ENCODE data around the gene MS4A3.
A peak's percentile ranks its signal among the peaks of the same experiment; 100 is the strongest.
"Not testable (repeated sequence)": the region's sequence is repeated elsewhere in the genome, so short reads cannot be mapped to it uniquely, and the experiment has no call there.

MS4A3 gene

GRCh38 chr11:60050839-60051238 lies 5.6 kb upstream of the MS4A3 start:
- H3K4me1 ChIP-seq (ENCODE audit: control extremely low read depth in 1 of 4, control insufficient read depth in 4 of 4, insufficient read depth in 4 of 4, low read length in 3 of 4); CTCF ChIA-PET; H3K4me3 ChIP-seq (ENCODE audit: control insufficient read depth in 1 of 7, extremely low read depth in 1 of 7, insufficient read depth in 4 of 7, low read depth in 2 of 7, low read length in 6 of 7); POLR2A ChIA-PET; H3K27ac ChIP-seq (ENCODE audit: insufficient read depth in 1 of 2, low read depth in 1 of 2, low read length in 2 of 2, poor library complexity in 1 of 2, severe bottlenecking in 2 of 2); DNase-seq; H3K9me3 ChIP-seq (ENCODE audit: control extremely low read depth in 1 of 5, control insufficient read depth in 4 of 5, insufficient read depth in 2 of 5, low read depth in 1 of 5, low read length in 4 of 5); H3K27me3 ChIP-seq (replicated peaks in 2 of 5; ENCODE audit: control insufficient read depth in 4 of 5, insufficient read depth in 5 of 5, low read length in 4 of 5); H3K36me3 ChIP-seq (ENCODE audit: control insufficient read depth in 4 of 4, insufficient read depth in 4 of 4, low read length in 3 of 4): not testable (repeated sequence)
- WGBS (ENCODE audit: insufficient coverage) = no CpG with 5 or more reads among the region's 3 CpGs

- POLR2A ChIA-PET = no interaction called here
- CTCF ChIA-PET = interaction anchor here (0.9 kb wide), 1 partner anchor 192 kb away, joined by 3 read pairs; no protein-coding TSS in a partner anchor
- H3K4me3 ChIP-seq (ENCODE audit: control insufficient read depth in 1 of 7, extremely low read depth in 1 of 7, insufficient read depth in 4 of 7, low read depth in 2 of 7, low read length in 6 of 7) = no peak overlapping the region
- 100% methylated on average over 2 of the region's 3 CpGs for WGBS (ENCODE audit: insufficient coverage)
- no peak for DNase-seq
- H3K9me3 ChIP-seq (ENCODE audit: control extremely low read depth in 1 of 5, control insufficient read depth in 4 of 5, insufficient read depth in 2 of 5, low read depth in 1 of 5, low read length in 4 of 5) = no peaks in the 10 kb centered on the region
- no peak overlapping the region for H3K27ac ChIP-seq (ENCODE audit: insufficient read depth in 1 of 2, low read depth in 1 of 2, low read length in 2 of 2, poor library complexity in 1 of 2, severe bottlenecking in 2 of 2)
- no peaks in the 10 kb centered on the region for H3K27me3 ChIP-seq (replicated peaks in 2 of 5; ENCODE audit: control insufficient read depth in 4 of 5, insufficient read depth in 5 of 5, low read length in 4 of 5)
- no peaks in the 10 kb centered on the region for H3K36me3 ChIP-seq (ENCODE audit: control insufficient read depth in 4 of 4, insufficient read depth in 4 of 4, low read length in 3 of 4)
- peaks cover 7 to 19% (median 10%) of the 10 kb centered on the region in 4 experiments for H3K4me1 ChIP-seq (ENCODE audit: control extremely low read depth in 1 of 4, control insufficient read depth in 4 of 4, insufficient read depth in 4 of 4, low read length in 3 of 4)
Measured at GRCh38 chr11:60059052-60059451, 2.6 kb downstream of the MS4A3 start.

GRCh38 chr11:60059521-60060240 lies 3.2 kb downstream of the MS4A3 start:
- no peaks in the 10 kb centered on the region for H3K27me3 ChIP-seq (replicated peaks in 2 of 5; ENCODE audit: control insufficient read depth in 4 of 5, insufficient read depth in 5 of 5, low read length in 4 of 5)
- no CpG with 5 or more reads among the region's 4 CpGs for WGBS (ENCODE audit: insufficient coverage)
- H3K9me3 ChIP-seq (ENCODE audit: control extremely low read depth in 1 of 5, control insufficient read depth in 4 of 5, insufficient read depth in 2 of 5, low read depth in 1 of 5, low read length in 4 of 5) = no peaks in the 10 kb centered on the region
- no peaks in the 10 kb centered on the region for H3K36me3 ChIP-seq (ENCODE audit: control insufficient read depth in 4 of 4, insufficient read depth in 4 of 4, low read length in 3 of 4)
- H3K27ac ChIP-seq (ENCODE audit: insufficient read depth in 1 of 2, low read depth in 1 of 2, low read length in 2 of 2, poor library complexity in 1 of 2, severe bottlenecking in 2 of 2) = no peak overlapping the region
- H3K4me1 ChIP-seq (ENCODE audit: control extremely low read depth in 1 of 4, control insufficient read depth in 4 of 4, insufficient read depth in 4 of 4, low read length in 3 of 4) = peaks cover 7 to 23% (median 17%) of the 10 kb centered on the region in 4 experiments
- CTCF ChIA-PET = interaction anchor here (0.9 kb wide), 1 partner anchor 192 kb away, joined by 3 read pairs; no protein-coding TSS in a partner anchor
- no peak for DNase-seq
- H3K4me3 ChIP-seq (ENCODE audit: control insufficient read depth in 1 of 7, extremely low read depth in 1 of 7, insufficient read depth in 4 of 7, low read depth in 2 of 7, low read length in 6 of 7) = no peak overlapping the region
- POLR2A ChIA-PET = no interaction called here

- H3K4me3 ChIP-seq (ENCODE audit: control insufficient read depth in 1 of 7, extremely low read depth in 1 of 7, insufficient read depth in 4 of 7, low read depth in 2 of 7, low read length in 6 of 7) = peak overlapping the region in 1 of 7 experiments; percentile 30
- POLR2A ChIA-PET = no interaction called here
- H3K27me3 ChIP-seq (replicated peaks in 2 of 5; ENCODE audit: control insufficient read depth in 4 of 5, insufficient read depth in 5 of 5, low read length in 4 of 5) = no peaks in the 10 kb centered on the region
- H3K36me3 ChIP-seq (ENCODE audit: control insufficient read depth in 4 of 4, insufficient read depth in 4 of 4, low read length in 3 of 4) = no peaks in the 10 kb centered on the region
- CTCF ChIA-PET = no interaction called here
- H3K27ac ChIP-seq (ENCODE audit: insufficient read depth in 1 of 2, low read depth in 1 of 2, low read length in 2 of 2, poor library complexity in 1 of 2, severe bottlenecking in 2 of 2) = no peak overlapping the region
- DNase-seq = peak; percentile 46 to 80 (median 66)
- H3K9me3 ChIP-seq (ENCODE audit: control extremely low read depth in 1 of 5, control insufficient read depth in 4 of 5, insufficient read depth in 2 of 5, low read depth in 1 of 5, low read length in 4 of 5) = no peaks in the 10 kb centered on the region
- H3K4me1 ChIP-seq (ENCODE audit: control extremely low read depth in 1 of 4, control insufficient read depth in 4 of 4, insufficient read depth in 4 of 4, low read length in 3 of 4) = peaks cover 4 to 13% (median 10%) of the 10 kb centered on the region in 4 experiments
- WGBS (ENCODE audit: insufficient coverage) = no CpG with 5 or more reads among the region's 1 CpG
Measured at GRCh38 chr11:60064111-60064510, 7.6 kb downstream of the MS4A3 start.

- no peak for DNase-seq
- no peaks in the 10 kb centered on the region for H3K27me3 ChIP-seq (replicated peaks in 2 of 5; ENCODE audit: control insufficient read depth in 4 of 5, insufficient read depth in 5 of 5, low read length in 4 of 5)
- H3K4me3 ChIP-seq (ENCODE audit: control insufficient read depth in 1 of 7, extremely low read depth in 1 of 7, insufficient read depth in 4 of 7, low read depth in 2 of 7, low read length in 6 of 7) = no peak overlapping the region
- CTCF ChIA-PET = no interaction called here
- H3K4me1 ChIP-seq (ENCODE audit: control extremely low read depth in 1 of 4, control insufficient read depth in 4 of 4, insufficient read depth in 4 of 4, low read length in 3 of 4) = peaks cover 8 to 18% (median 12%) of the 10 kb centered on the region in 4 experiments
- POLR2A ChIA-PET = no interaction called here
- no peaks in the 10 kb centered on the region for H3K36me3 ChIP-seq (ENCODE audit: control insufficient read depth in 4 of 4, insufficient read depth in 4 of 4, low read length in 3 of 4)
- WGBS (ENCODE audit: insufficient coverage) = 100% methylated on average over 1 of the region's 1 CpG
- H3K9me3 ChIP-seq (ENCODE audit: control extremely low read depth in 1 of 5, control insufficient read depth in 4 of 5, insufficient read depth in 2 of 5, low read depth in 1 of 5, low read length in 4 of 5) = no peaks in the 10 kb centered on the region
- no peak overlapping the region for H3K27ac ChIP-seq (ENCODE audit: insufficient read depth in 1 of 2, low read depth in 1 of 2, low read length in 2 of 2, poor library complexity in 1 of 2, severe bottlenecking in 2 of 2)
Measured at GRCh38 chr11:60065801-60066200, 9.3 kb downstream of the MS4A3 start.

GRCh38 chr11:60069450-60069849 lies 13.0 kb downstream of the MS4A3 start:
- no peak for DNase-seq
- 0% methylated on average over 1 of the region's 2 CpGs for WGBS (ENCODE audit: insufficient coverage)
- ChIA-PET CTCF (interaction anchor here (1.0 kb wide), 1 partner anchor 18 kb away, joined by 3 read pairs; no protein-coding TSS in a partner anchor), POLR2A (no interaction called here)
- Histone ChIP-seq H3K4me1 (ENCODE audit: control extremely low read depth in 1 of 4, control insufficient read depth in 4 of 4, insufficient read depth in 4 of 4, low read length in 3 of 4) (peaks cover 5 to 10% (median 8%) of the 10 kb centered on the region in 4 experiments), H3K9me3 (ENCODE audit: control extremely low read depth in 1 of 5, control insufficient read depth in 4 of 5, insufficient read depth in 2 of 5, low read depth in 1 of 5, low read length in 4 of 5) (no peaks in the 10 kb centered on the region), H3K36me3 (ENCODE audit: control insufficient read depth in 4 of 4, insufficient read depth in 4 of 4, low read length in 3 of 4) (no peaks in the 10 kb centered on the region), H3K27me3 (replicated peaks in 2 of 5; ENCODE audit: control insufficient read depth in 4 of 5, insufficient read depth in 5 of 5, low read length in 4 of 5) (no peaks in the 10 kb centered on the region), H3K27ac (ENCODE audit: insufficient read depth in 1 of 2, low read depth in 1 of 2, low read length in 2 of 2, poor library complexity in 1 of 2, severe bottlenecking in 2 of 2) (no peak overlapping the region), H3K4me3 (ENCODE audit: control insufficient read depth in 1 of 7, extremely low read depth in 1 of 7, insufficient read depth in 4 of 7, low read depth in 2 of 7, low read length in 6 of 7) (no peak overlapping the region)

GRCh38 chr11:60071644-60072043 lies 15.2 kb downstream of the MS4A3 start:
- H3K27ac ChIP-seq (ENCODE audit: insufficient read depth in 1 of 2, low read depth in 1 of 2, low read length in 2 of 2, poor library complexity in 1 of 2, severe bottlenecking in 2 of 2); CTCF ChIA-PET; H3K9me3 ChIP-seq (ENCODE audit: control extremely low read depth in 1 of 5, control insufficient read depth in 4 of 5, insufficient read depth in 2 of 5, low read depth in 1 of 5, low read length in 4 of 5); H3K4me3 ChIP-seq (ENCODE audit: control insufficient read depth in 1 of 7, extremely low read depth in 1 of 7, insufficient read depth in 4 of 7, low read depth in 2 of 7, low read length in 6 of 7); H3K27me3 ChIP-seq (replicated peaks in 2 of 5; ENCODE audit: control insufficient read depth in 4 of 5, insufficient read depth in 5 of 5, low read length in 4 of 5); H3K36me3 ChIP-seq (ENCODE audit: control insufficient read depth in 4 of 4, insufficient read depth in 4 of 4, low read length in 3 of 4): not testable (repeated sequence)
- WGBS (ENCODE audit: insufficient coverage) = 92% methylated on average over 2 of the region's 6 CpGs
- peak in 1 of 3 donors; percentile 57 for DNase-seq
- H3K4me1 ChIP-seq (ENCODE audit: control extremely low read depth in 1 of 4, control insufficient read depth in 4 of 4, insufficient read depth in 4 of 4, low read length in 3 of 4) = peaks cover 0 to 11% (median 6%) of the 10 kb centered on the region in 4 experiments
- POLR2A ChIA-PET = interaction anchor here (0.6 kb wide), 1 partner anchor 20 kb away, joined by 3 read pairs; no protein-coding TSS in a partner anchor
